Activated T-helper 1 cell treated with anti-CD3 and anti-CD28 coated beads, Interleukin-12 subunit alpha, Interleukin-12 subunit beta, Interleukin-2, Interleukin-4 antibody, amounts not matched to agents 30 ng/mL and 10 ng/mL and 1 ng/mL, durations not matched to agents 14 hours and 24 hours and 36 hours (primary cell): ENCODE results near the gene IL1RAPL1. TPM values are rescaled to one million over a fixed set of nuclear protein-coding genes. Genes with fewer than 3 reads are reported as not detected.

Experiments
- DNase-seq: peaks from one replicate; pipeline ENCODE4 v3.0.0; 2021; ENCODE audit warnings: low spot score
- H3K27ac Mint-ChIP-seq: one replicate; pipeline ENCODE4 v1.8.0; 2021; ENCODE audit warnings: mild to moderate bottlenecking, mixed read lengths
- H3K27me3 Mint-ChIP-seq: one replicate; pipeline ENCODE4 v1.8.0; 2022; ENCODE audit warnings: mild to moderate bottlenecking, moderate library complexity, mixed read lengths; ENCODE audit not compliant: insufficient read depth
- H3K36me3 Mint-ChIP-seq: one replicate; pipeline ENCODE4 v1.8.0; 2021; ENCODE audit warnings: low read depth, mixed read lengths
- H3K4me1 Mint-ChIP-seq: one replicate; pipeline ENCODE4 v1.8.0; 2021; ENCODE audit warnings: low read depth, mixed read lengths
- H3K4me3 Mint-ChIP-seq: one replicate; pipeline ENCODE4 v1.8.0; 2021; ENCODE audit warnings: mild to moderate bottlenecking, moderate library complexity, mixed read lengths
- H3K9me3 Mint-ChIP-seq: one replicate; pipeline ENCODE4 v1.8.0; 2021; ENCODE audit warnings: mixed read lengths
- intact Hi-C: fragments of 100-400 bp; cut with micrococcal nuclease; formaldehyde crosslinking; loops from one replicate; pipeline ENCODE4 v1.15.1; 2024
- total RNA-seq: library from RNA; stranded (reverse); gene quantifications from 2 replicates; pipeline ENCODE4 v1.2.3, GENCODE V29; 2022

IL1RAPL1 gene
- total RNA-seq, 1 donor from 2014 or later, result not detected

DNA sequence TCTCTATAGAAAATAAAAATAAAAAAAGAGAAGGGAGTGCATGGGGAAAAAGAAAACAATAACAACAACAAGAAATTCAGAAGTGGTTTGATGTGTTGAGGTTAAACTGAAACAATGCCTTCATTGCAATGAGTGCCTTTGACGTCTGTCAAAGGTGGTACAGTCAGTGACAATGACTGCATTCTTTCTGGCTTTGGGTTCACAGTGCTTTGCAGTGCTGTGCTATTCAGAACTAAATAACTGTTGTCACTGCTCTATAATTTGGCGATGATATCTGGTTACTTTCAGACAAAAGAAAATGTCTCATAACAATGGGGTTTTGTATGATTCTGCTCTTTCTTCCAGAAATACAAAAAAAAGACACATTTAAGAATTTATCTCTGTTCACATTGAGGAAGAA is 1139.6 kb downstream of the IL1RAPL1 start:
- Mint-ChIP-seq H3K4me3 (no peak overlapping the region), H3K4me1 (no peaks in the 10 kb centered on the region), H3K27me3 (no peaks in the 10 kb centered on the region), H3K9me3 (no peaks in the 10 kb centered on the region), H3K27ac (no peak overlapping the region), H3K36me3 (no peaks in the 10 kb centered on the region)
- intact Hi-C loops, result no loop called here
- DNase-seq, result no peak

DNA sequence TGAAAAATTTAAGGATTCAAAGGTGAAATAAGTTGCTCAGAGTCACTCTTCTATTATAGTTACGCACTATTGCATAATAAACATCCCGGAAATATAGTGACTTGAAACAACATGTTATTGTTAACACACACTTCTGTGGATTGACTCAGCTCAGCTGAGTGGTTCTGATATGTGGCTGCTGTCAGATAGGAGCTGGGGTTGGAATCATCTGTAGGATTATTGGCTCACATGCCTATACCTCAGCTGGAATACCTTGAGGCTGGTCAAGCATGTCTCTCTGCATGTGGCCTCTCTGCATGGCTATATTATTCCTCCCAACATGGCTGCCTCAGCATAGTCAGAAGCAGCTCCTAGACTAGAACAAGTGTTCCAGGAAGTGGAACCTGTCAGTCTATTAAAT is 1141.4 kb downstream of the IL1RAPL1 start:
- Mint-ChIP-seq H3K27me3 (no peaks in the 10 kb centered on the region), H3K9me3 (no peaks in the 10 kb centered on the region), H3K4me3 (no peak overlapping the region), H3K36me3 (no peaks in the 10 kb centered on the region), H3K27ac (no peak overlapping the region), H3K4me1 (no peaks in the 10 kb centered on the region)
- intact Hi-C loops, result no loop called here
- DNase-seq, result no peak

DNA sequence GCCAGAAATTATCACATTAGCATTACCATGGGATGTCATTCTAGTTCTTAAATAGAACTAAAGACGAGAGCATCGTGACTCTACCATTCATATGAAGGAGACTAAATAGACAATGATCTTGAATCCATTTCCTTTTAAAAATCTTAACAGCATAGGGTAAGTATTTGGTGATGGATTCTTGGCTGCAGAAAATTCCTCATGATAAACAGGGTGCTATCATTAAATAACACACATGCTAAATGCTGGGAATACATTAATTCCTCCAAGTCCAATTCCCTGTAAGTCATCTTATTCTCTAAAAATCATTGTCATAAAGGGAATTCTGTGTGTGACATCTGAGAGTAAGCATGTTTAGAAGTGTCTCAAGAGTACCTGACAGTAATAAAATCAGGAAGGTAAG is 1157.7 kb downstream of the IL1RAPL1 start:
- Mint-ChIP-seq H3K27me3 (no peaks in the 10 kb centered on the region), H3K4me1 (no peaks in the 10 kb centered on the region), H3K9me3 (no peaks in the 10 kb centered on the region), H3K27ac (no peak overlapping the region), H3K36me3 (no peaks in the 10 kb centered on the region), H3K4me3 (no peak overlapping the region)
- intact Hi-C loops, result no loop called here
- DNase-seq, result no peak

GRCh38 chrX:29746326-29746725 is 1159.1 kb downstream of the IL1RAPL1 start:
- Mint-ChIP-seq H3K27ac (no peak overlapping the region), H3K36me3 (no peaks in the 10 kb centered on the region), H3K4me3 (no peak overlapping the region), H3K9me3 (no peaks in the 10 kb centered on the region), H3K27me3 (no peaks in the 10 kb centered on the region), H3K4me1 (no peaks in the 10 kb centered on the region)
- no peak for DNase-seq
- intact Hi-C loops, result no loop called here

GRCh38 chrX:29762006-29762405 is 1174.8 kb downstream of the IL1RAPL1 start:
- Mint-ChIP-seq H3K36me3 (no peaks in the 10 kb centered on the region), H3K27ac (no peak overlapping the region), H3K27me3 (no peaks in the 10 kb centered on the region), H3K4me3 (no peak overlapping the region), H3K4me1 (no peaks in the 10 kb centered on the region), H3K9me3 (no peaks in the 10 kb centered on the region)
- intact Hi-C loops, result no loop called here
- DNase-seq, result no peak

DNA sequence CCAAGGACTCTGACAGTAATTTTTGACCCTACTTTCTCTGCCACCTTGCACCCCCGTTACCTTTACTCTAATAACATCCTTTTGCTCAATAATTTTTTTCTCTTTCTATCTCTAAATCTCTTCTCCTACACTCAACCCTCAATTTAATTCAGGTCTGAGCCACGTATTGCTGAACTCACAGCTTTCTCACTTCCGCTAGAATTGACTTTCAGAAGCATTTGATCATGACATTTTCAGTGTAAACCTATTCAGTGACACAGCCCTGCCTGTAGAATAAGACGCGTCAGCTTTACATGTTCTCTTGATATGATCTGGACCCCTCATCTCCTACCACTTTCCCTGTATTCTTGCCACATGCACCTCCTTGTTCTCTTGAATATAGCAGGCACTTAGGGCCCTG is 1188.6 kb downstream of the IL1RAPL1 start:
- H3K36me3 Mint-ChIP-seq, result no peaks in the 10 kb centered on the region
- H3K9me3 Mint-ChIP-seq, result no peaks in the 10 kb centered on the region
- intact Hi-C loops, result no loop called here
- no peak overlapping the region for H3K27ac Mint-ChIP-seq
- no peaks in the 10 kb centered on the region for H3K4me1 Mint-ChIP-seq
- DNase-seq, result no peak
- H3K4me3 Mint-ChIP-seq, result no peak overlapping the region
- no peaks in the 10 kb centered on the region for H3K27me3 Mint-ChIP-seq

DNA sequence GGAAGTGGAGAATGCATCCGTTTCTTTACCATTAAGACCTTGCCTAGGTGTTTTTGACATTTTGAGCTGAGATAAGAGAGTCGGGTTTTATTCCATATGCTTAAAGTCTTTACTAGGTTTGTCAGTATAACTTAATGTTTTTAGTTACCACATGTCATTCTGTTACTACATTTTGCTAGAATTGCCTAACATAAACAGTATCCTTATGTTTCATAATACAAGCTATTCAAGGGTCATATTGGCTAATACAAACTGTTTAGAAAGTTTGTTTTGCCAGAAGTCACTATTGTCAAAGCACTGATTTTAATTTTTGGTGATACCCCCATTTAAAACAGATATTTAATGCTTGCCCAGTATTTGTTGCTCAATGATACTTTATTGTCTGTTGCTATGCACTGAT is 1200.4 kb downstream of the IL1RAPL1 start:
- Mint-ChIP-seq H3K4me3 (no peak overlapping the region), H3K9me3 (no peaks in the 10 kb centered on the region), H3K27ac (no peak overlapping the region), H3K4me1 (no peaks in the 10 kb centered on the region), H3K27me3 (no peaks in the 10 kb centered on the region), H3K36me3 (no peaks in the 10 kb centered on the region)
- intact Hi-C loops, result no loop called here
- no peak for DNase-seq

GRCh38 chrX:29788991-29789699 is 1201.9 kb downstream of the IL1RAPL1 start:
- H3K27ac Mint-ChIP-seq, result no peak overlapping the region
- intact Hi-C loops, result no loop called here
- H3K27me3 Mint-ChIP-seq, result no peaks in the 10 kb centered on the region
- no peak overlapping the region for H3K4me3 Mint-ChIP-seq
- H3K4me1 Mint-ChIP-seq, result no peaks in the 10 kb centered on the region
- no peaks in the 10 kb centered on the region for H3K9me3 Mint-ChIP-seq
- no peaks in the 10 kb centered on the region for H3K36me3 Mint-ChIP-seq
- no peak for DNase-seq

DNA sequence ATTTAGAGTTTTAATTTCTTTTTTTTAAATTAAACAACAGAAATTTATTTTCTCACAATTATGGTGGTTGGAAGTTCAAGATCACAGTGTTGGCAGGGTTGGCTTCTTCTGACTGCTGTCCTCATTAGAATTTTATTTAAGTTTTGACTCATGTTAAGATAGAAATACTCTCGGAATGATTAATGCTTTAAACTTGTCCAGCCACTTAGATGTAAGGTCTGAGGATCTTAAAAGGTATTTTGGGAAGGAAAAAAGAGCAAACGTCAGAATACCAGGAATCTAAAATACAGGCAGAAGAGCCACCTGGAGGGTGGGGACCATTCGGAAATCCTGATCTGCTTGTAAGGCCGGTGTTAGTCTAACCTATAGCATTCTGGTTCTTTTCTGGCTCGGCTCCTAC is 1205.1 kb downstream of the IL1RAPL1 start:
- no peak overlapping the region for H3K27ac Mint-ChIP-seq
- no peaks in the 10 kb centered on the region for H3K27me3 Mint-ChIP-seq
- intact Hi-C loops, result no loop called here
- no peak for DNase-seq
- no peaks in the 10 kb centered on the region for H3K9me3 Mint-ChIP-seq
- H3K36me3 Mint-ChIP-seq, result no peaks in the 10 kb centered on the region
- H3K4me3 Mint-ChIP-seq, result no peak overlapping the region
- no peaks in the 10 kb centered on the region for H3K4me1 Mint-ChIP-seq

- no peaks in the 10 kb centered on the region for H3K36me3 Mint-ChIP-seq
- intact Hi-C loops, result no loop called here
- H3K4me1 Mint-ChIP-seq, result no peaks in the 10 kb centered on the region
- no peak overlapping the region for H3K27ac Mint-ChIP-seq
- no peak overlapping the region for H3K4me3 Mint-ChIP-seq
- no peak for DNase-seq
- H3K9me3 Mint-ChIP-seq, result no peaks in the 10 kb centered on the region
- H3K27me3 Mint-ChIP-seq, result no peaks in the 10 kb centered on the region
Measured at GRCh38 chrX:29797156-29797555, 1209.9 kb downstream of the IL1RAPL1 start.

DNA sequence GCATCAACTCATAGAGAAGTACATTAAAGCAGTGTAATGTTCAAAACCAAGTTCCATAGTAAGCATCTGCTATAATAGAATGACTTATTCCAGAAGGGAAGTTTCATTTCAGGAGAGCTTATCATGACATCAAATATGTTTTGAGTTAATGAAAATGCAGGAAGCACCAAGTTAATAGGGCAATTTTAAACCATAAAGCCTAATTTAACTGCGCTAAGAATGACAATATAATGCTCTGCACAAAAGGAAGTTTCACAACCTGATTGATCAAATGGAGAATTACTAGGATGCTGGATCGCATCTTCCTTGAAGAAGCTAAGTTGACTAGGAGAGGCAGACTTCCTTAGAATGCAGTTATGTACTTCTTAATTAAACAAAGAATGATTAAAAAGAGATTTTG is 1211.2 kb downstream of the IL1RAPL1 start:
- no peaks in the 10 kb centered on the region for H3K9me3 Mint-ChIP-seq
- no peak overlapping the region for H3K27ac Mint-ChIP-seq
- H3K27me3 Mint-ChIP-seq, result no peaks in the 10 kb centered on the region
- no peaks in the 10 kb centered on the region for H3K4me1 Mint-ChIP-seq
- no peak overlapping the region for H3K4me3 Mint-ChIP-seq
- intact Hi-C loops, result no loop called here
- no peaks in the 10 kb centered on the region for H3K36me3 Mint-ChIP-seq
- DNase-seq, result no peak

DNA sequence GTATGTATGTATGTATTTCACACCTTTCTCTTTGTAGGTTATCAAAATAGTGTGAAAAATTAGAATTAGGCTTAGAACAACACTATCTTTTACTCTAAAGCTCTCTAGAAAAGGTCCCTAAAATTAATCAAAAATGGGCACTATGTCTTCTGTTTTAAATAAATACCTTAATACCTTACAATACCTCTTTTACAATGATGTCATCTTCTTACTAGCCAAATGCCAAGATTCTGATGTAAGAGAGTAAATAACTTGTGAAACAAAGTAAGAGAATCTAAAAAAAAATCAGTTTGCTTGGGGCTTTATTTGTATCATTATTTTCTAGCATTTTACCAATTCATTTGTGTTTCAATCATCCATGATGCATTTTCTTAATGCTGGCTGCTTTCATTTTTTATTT is 1225.9 kb downstream of the IL1RAPL1 start:
- Mint-ChIP-seq H3K4me1 (no peaks in the 10 kb centered on the region), H3K27me3 (no peaks in the 10 kb centered on the region), H3K4me3 (no peak overlapping the region), H3K36me3 (no peaks in the 10 kb centered on the region), H3K9me3 (no peaks in the 10 kb centered on the region), H3K27ac (no peak overlapping the region)
- no peak for DNase-seq
- intact Hi-C loops, result no loop called here

GRCh38 chrX:29824176-29824906 is 1237.1 kb downstream of the IL1RAPL1 start:
- DNase-seq, result no peak
- no peaks in the 10 kb centered on the region for H3K27me3 Mint-ChIP-seq
- intact Hi-C loops, result no loop called here
- H3K9me3 Mint-ChIP-seq, result no peaks in the 10 kb centered on the region
- H3K4me3 Mint-ChIP-seq, result no peak overlapping the region
- H3K4me1 Mint-ChIP-seq, result no peaks in the 10 kb centered on the region
- no peak overlapping the region for H3K27ac Mint-ChIP-seq
- H3K36me3 Mint-ChIP-seq, result no peaks in the 10 kb centered on the region
